ENCODE results near the gene ERC2.

The ERC2 gene

GRCh38 chr3:55716044-55716443, 752.2 kb downstream of the ERC2 start:
- Mint-ChIP-seq H3K4me1 (no peaks in the 10 kb centered on the region), H3K36me3 (no peaks in the 10 kb centered on the region), H3K27me3 (no peaks in the 10 kb centered on the region), H3K9me3 (no peaks in the 10 kb centered on the region), H3K27ac (no peak overlapping the region), H3K4me3 (no peak overlapping the region)
- no peak for DNase-seq
- CTCF ChIA-PET = no interaction called here

- DNase-seq = no peak
- Mint-ChIP-seq H3K4me1 (no peaks in the 10 kb centered on the region), H3K27me3 (peaks cover 4% of the 10 kb centered on the region), H3K27ac (no peak overlapping the region), H3K36me3 (no peaks in the 10 kb centered on the region), H3K4me3 (no peak overlapping the region), H3K9me3 (no peaks in the 10 kb centered on the region)
- CTCF ChIA-PET = no interaction called here
These were observed 754.2 kb downstream of the ERC2 start for GRCh38 chr3:55714057-55714456.

- CTCF ChIA-PET = no interaction called here
- H3K4me1 Mint-ChIP-seq = no peaks in the 10 kb centered on the region
- no peak overlapping the region for H3K27ac Mint-ChIP-seq
- no peaks in the 10 kb centered on the region for H3K9me3 Mint-ChIP-seq
- H3K4me3 Mint-ChIP-seq = no peak overlapping the region
- H3K36me3 Mint-ChIP-seq = no peaks in the 10 kb centered on the region
- H3K27me3 Mint-ChIP-seq = peaks cover 4% of the 10 kb centered on the region
- DNase-seq = no peak
These were observed 756.6 kb downstream of the ERC2 start for GRCh38 chr3:55711646-55712045.

GRCh38 chr3:55709411-55710012, 758.8 kb downstream of the ERC2 start:
- H3K4me3 Mint-ChIP-seq = no peak overlapping the region
- DNase-seq = no peak
- no peak overlapping the region for H3K27ac Mint-ChIP-seq
- no peaks in the 10 kb centered on the region for H3K4me1 Mint-ChIP-seq
- no peaks in the 10 kb centered on the region for H3K9me3 Mint-ChIP-seq
- CTCF ChIA-PET = no interaction called here
- H3K27me3 Mint-ChIP-seq = peaks cover 4% of the 10 kb centered on the region
- H3K36me3 Mint-ChIP-seq = no peaks in the 10 kb centered on the region

- Mint-ChIP-seq H3K4me1 (no peaks in the 10 kb centered on the region), H3K4me3 (no peak overlapping the region), H3K36me3 (no peaks in the 10 kb centered on the region), H3K27ac (no peak overlapping the region), H3K27me3 (peaks cover 4% of the 10 kb centered on the region), H3K9me3 (no peaks in the 10 kb centered on the region)
- CTCF ChIA-PET = no interaction called here
- no peak for DNase-seq
These were observed 759.3 kb downstream of the ERC2 start for GRCh38 chr3:55708921-55709320.

GRCh38 chr3:55708242-55708641, 760.0 kb downstream of the ERC2 start:
- Mint-ChIP-seq H3K27ac (no peak overlapping the region), H3K4me1 (no peaks in the 10 kb centered on the region), H3K9me3 (no peaks in the 10 kb centered on the region), H3K27me3 (peaks cover 4% of the 10 kb centered on the region), H3K36me3 (no peaks in the 10 kb centered on the region), H3K4me3 (no peak overlapping the region)
- CTCF ChIA-PET = no interaction called here
- DNase-seq = no peak

- H3K27ac Mint-ChIP-seq = no peak overlapping the region
- no peaks in the 10 kb centered on the region for H3K4me1 Mint-ChIP-seq
- no peak for DNase-seq
- no peak overlapping the region for H3K4me3 Mint-ChIP-seq
- H3K36me3 Mint-ChIP-seq = no peaks in the 10 kb centered on the region
- H3K9me3 Mint-ChIP-seq = peaks cover 2% of the 10 kb centered on the region
- H3K27me3 Mint-ChIP-seq = peaks cover 3% of the 10 kb centered on the region
- CTCF ChIA-PET = no interaction called here
These were observed 763.7 kb downstream of the ERC2 start for GRCh38 chr3:55704521-55704920.

- H3K4me1 Mint-ChIP-seq = no peaks in the 10 kb centered on the region
- H3K36me3 Mint-ChIP-seq = no peaks in the 10 kb centered on the region
- H3K27me3 Mint-ChIP-seq = no peaks in the 10 kb centered on the region
- CTCF ChIA-PET = no interaction called here
- no peak for DNase-seq
- H3K4me3 Mint-ChIP-seq = no peak overlapping the region
- no peak overlapping the region for H3K27ac Mint-ChIP-seq
- H3K9me3 Mint-ChIP-seq = peaks cover 2% of the 10 kb centered on the region
These were observed 765.4 kb downstream of the ERC2 start for GRCh38 chr3:55702822-55703221.

GRCh38 chr3:55701997-55702396, 766.3 kb downstream of the ERC2 start:
- Mint-ChIP-seq H3K4me3 (no peak overlapping the region), H3K27me3 (no peaks in the 10 kb centered on the region), H3K27ac (no peak overlapping the region), H3K36me3 (no peaks in the 10 kb centered on the region), H3K4me1 (no peaks in the 10 kb centered on the region), H3K9me3 (peaks cover 2% of the 10 kb centered on the region)
- CTCF ChIA-PET = no interaction called here
- no peak for DNase-seq

- no peak for DNase-seq
- CTCF ChIA-PET = no interaction called here
- Mint-ChIP-seq H3K9me3 (peaks cover 2% of the 10 kb centered on the region), H3K4me3 (no peak overlapping the region), H3K36me3 (no peaks in the 10 kb centered on the region), H3K4me1 (no peaks in the 10 kb centered on the region), H3K27me3 (no peaks in the 10 kb centered on the region), H3K27ac (no peak overlapping the region)
These were observed 769.4 kb downstream of the ERC2 start for GRCh38 chr3:55698831-55699230.

GRCh38 chr3:55697177-55697865, 770.9 kb downstream of the ERC2 start:
- CTCF ChIA-PET = no interaction called here
- Mint-ChIP-seq H3K27ac (no peak overlapping the region), H3K27me3 (no peaks in the 10 kb centered on the region), H3K9me3 (peaks cover 2% of the 10 kb centered on the region), H3K36me3 (no peaks in the 10 kb centered on the region), H3K4me3 (no peak overlapping the region), H3K4me1 (no peaks in the 10 kb centered on the region)
- DNase-seq = no peak

- CTCF ChIA-PET = no interaction called here
- DNase-seq = no peak
- Mint-ChIP-seq H3K4me3 (no peak overlapping the region), H3K27me3 (no peaks in the 10 kb centered on the region), H3K27ac (no peak overlapping the region), H3K36me3 (no peaks in the 10 kb centered on the region), H3K4me1 (no peaks in the 10 kb centered on the region), H3K9me3 (no peaks in the 10 kb centered on the region)
These were observed 775.2 kb downstream of the ERC2 start for GRCh38 chr3:55692957-55693558.

- Mint-ChIP-seq H3K9me3 (no peaks in the 10 kb centered on the region), H3K4me1 (no peaks in the 10 kb centered on the region), H3K4me3 (no peak overlapping the region), H3K27ac (no peak overlapping the region), H3K36me3 (no peaks in the 10 kb centered on the region), H3K27me3 (no peaks in the 10 kb centered on the region)
- no peak for DNase-seq
- CTCF ChIA-PET = no interaction called here
These were observed 775.8 kb downstream of the ERC2 start for GRCh38 chr3:55692295-55692956.

- Mint-ChIP-seq H3K36me3 (no peaks in the 10 kb centered on the region), H3K27me3 (no peaks in the 10 kb centered on the region), H3K27ac (no peak overlapping the region), H3K4me1 (no peaks in the 10 kb centered on the region), H3K9me3 (no peaks in the 10 kb centered on the region), H3K4me3 (no peak overlapping the region)
- CTCF ChIA-PET = no interaction called here
- no peak for DNase-seq
These were observed 777.1 kb downstream of the ERC2 start for GRCh38 chr3:55691141-55691540.

GRCh38 chr3:55690726-55691125, 777.5 kb downstream of the ERC2 start:
- H3K9me3 Mint-ChIP-seq = no peaks in the 10 kb centered on the region
- no peaks in the 10 kb centered on the region for H3K36me3 Mint-ChIP-seq
- CTCF ChIA-PET = no interaction called here
- no peak for DNase-seq
- no peak overlapping the region for H3K27ac Mint-ChIP-seq
- H3K4me1 Mint-ChIP-seq = no peaks in the 10 kb centered on the region
- H3K4me3 Mint-ChIP-seq = no peak overlapping the region
- H3K27me3 Mint-ChIP-seq = no peaks in the 10 kb centered on the region

All from activated naive CD4-positive, alpha-beta T cell treated with anti-CD3 and anti-CD28 coated beads, Interleukin-2, amount 10 ng/mL, durations not matched to agents 7 days and 5 days (primary cell).